Prostate gland (tissue), 2 donors: ENCODE measurements around the gene MRGPRE.

ENCODE experiments used
- POLR2A ChIP-seq: fragments of 450-650 bp; IDR thresholded peaks from one replicate; pipeline ENCODE4 v1.6.1; 2016; ENCODE audit warnings: antibody characterized with exemption, mild to moderate bottlenecking
- POLR2AphosphoS5 ChIP-seq: sonication (generic); formaldehyde crosslinking; IDR thresholded peaks from one replicate; pipeline ENCODE4 v1.6.1; 2017; ENCODE audit warnings: antibody characterized with exemption
- TF ChIP-seq, protein P1 (sequence below), 4 experiments: fragments of 200-600 bp in 2 of 4; fragments of 450-650 bp in 2 of 4; sonication (generic) in 2 of 4; IDR thresholded peaks; 1 replicate in 3 of 4; 2 replicates in 1 of 4; pipeline ENCODE4 v1.5.1; 2016 to 2019; ENCODE audit warnings: antibody characterized with exemption in 4 of 4, mild to moderate bottlenecking in 2 of 4, moderate library complexity in 2 of 4

DNA sequence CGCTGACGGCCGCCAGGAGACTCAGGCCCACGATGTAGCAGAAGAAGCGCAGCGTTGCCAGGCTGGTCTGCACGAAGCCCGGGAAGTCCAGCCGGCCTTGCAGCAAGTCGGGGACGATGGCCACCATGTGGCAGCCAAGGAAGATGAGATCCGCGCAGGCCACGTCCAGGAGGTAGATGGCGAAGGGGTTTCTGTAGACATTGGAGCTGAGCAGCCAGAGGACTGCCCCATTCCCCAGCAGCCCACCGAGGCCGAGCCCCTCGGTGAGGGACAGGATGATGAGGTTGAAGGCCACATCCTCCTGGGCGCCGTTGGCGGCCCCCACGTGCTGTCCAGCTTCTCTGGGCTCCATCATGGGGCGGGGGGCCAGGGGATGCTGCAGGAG is 3.8 kb downstream of the MRGPRE start:
- TF ChIP-seq, protein P1, sequence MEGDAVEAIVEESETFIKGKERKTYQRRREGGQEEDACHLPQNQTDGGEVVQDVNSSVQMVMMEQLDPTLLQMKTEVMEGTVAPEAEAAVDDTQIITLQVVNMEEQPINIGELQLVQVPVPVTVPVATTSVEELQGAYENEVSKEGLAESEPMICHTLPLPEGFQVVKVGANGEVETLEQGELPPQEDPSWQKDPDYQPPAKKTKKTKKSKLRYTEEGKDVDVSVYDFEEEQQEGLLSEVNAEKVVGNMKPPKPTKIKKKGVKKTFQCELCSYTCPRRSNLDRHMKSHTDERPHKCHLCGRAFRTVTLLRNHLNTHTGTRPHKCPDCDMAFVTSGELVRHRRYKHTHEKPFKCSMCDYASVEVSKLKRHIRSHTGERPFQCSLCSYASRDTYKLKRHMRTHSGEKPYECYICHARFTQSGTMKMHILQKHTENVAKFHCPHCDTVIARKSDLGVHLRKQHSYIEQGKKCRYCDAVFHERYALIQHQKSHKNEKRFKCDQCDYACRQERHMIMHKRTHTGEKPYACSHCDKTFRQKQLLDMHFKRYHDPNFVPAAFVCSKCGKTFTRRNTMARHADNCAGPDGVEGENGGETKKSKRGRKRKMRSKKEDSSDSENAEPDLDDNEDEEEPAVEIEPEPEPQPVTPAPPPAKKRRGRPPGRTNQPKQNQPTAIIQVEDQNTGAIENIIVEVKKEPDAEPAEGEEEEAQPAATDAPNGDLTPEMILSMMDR (IDR thresholded peaks at IDR 0.05), result no peak
- TF ChIP-seq POLR2A, result no peak
- TF ChIP-seq POLR2AphosphoS5, result no peak
